Keratinocyte (primary cell): Measurements from ENCODE around the gene SKP2. TPM values are rescaled to one million over a fixed set of nuclear protein-coding genes. Genes with fewer than 3 reads are reported as not detected.
A peak's percentile ranks its signal among the peaks of the same experiment; 100 is the strongest.

Experiments
- DNase-seq: peaks from one replicate; pipeline ENCODE4 v3.0.0-alpha.2; 2011; ENCODE audit warnings: low read depth, missing footprints, low spot score
- FAIRE-seq: peaks from 2 replicates; lab custom pipeline; 2011; peaks lifted over from hg19 to GRCh38; lab: Jason Lieb, UNC
- H2AFZ ChIP-seq: 2 replicates; pipeline ENCODE4 v1.6.0; 2012; ENCODE audit warnings: low read length, control low read depth, inconsistent platforms; ENCODE audit not compliant: control insufficient read depth
- H3K27ac ChIP-seq: 2 replicates; pipeline ENCODE4 v1.5.1; 2011; ENCODE audit warnings: low read length; ENCODE audit not compliant: control insufficient read depth, insufficient read depth
- H3K27me3 ChIP-seq: 3 replicates; pipeline ENCODE4 v1.6.0; 2011; ENCODE audit warnings: low read length; ENCODE audit not compliant: control insufficient read depth, insufficient read depth; ENCODE audit errors: extremely low read depth
- H3K36me3 ChIP-seq, 2 experiments: 2 replicates in 1 of 2; 3 replicates in 1 of 2; pipeline ENCODE4 v1.5.1; 2011; ENCODE audit warnings: low read length in 2 of 2, mild to moderate bottlenecking in 1 of 2; ENCODE audit not compliant: control insufficient read depth in 2 of 2, insufficient read depth in 2 of 2; ENCODE audit errors: extremely low read depth in 1 of 2
- H3K4me1 ChIP-seq: 3 replicates; pipeline ENCODE4 v1.5.1; 2011; ENCODE audit warnings: low read length; ENCODE audit not compliant: control insufficient read depth, insufficient read depth; ENCODE audit errors: extremely low read depth
- H3K4me2 ChIP-seq: 3 replicates; pipeline ENCODE4 v1.6.0; 2011; ENCODE audit warnings: low read depth, low read length; ENCODE audit not compliant: control insufficient read depth, insufficient read depth; ENCODE audit errors: extremely low read depth
- H3K4me3 ChIP-seq, 3 experiments: fragments of 200-600 bp in 1 of 3; sonication (generic) in 1 of 3; 2 replicates in 2 of 3; 3 replicates in 1 of 3; pipeline ENCODE4 v1.5.1; 2011 to 2016; ENCODE audit warnings: low read length in 3 of 3, mild to moderate bottlenecking in 3 of 3, control low read depth in 2 of 3, inconsistent platforms in 1 of 3, low read depth in 1 of 3, mixed read lengths in 1 of 3, mixed run types in 1 of 3, moderate library complexity in 1 of 3; ENCODE audit not compliant: control insufficient read depth in 2 of 3, insufficient read depth in 2 of 3; ENCODE audit errors: extremely low read depth in 1 of 3
- H3K79me2 ChIP-seq: 2 replicates; pipeline ENCODE4 v1.6.0; 2012; ENCODE audit warnings: low read length; ENCODE audit not compliant: control insufficient read depth, insufficient read depth
- H3K9ac ChIP-seq: 3 replicates; pipeline ENCODE4 v1.6.0; 2011; ENCODE audit warnings: low read length; ENCODE audit not compliant: control insufficient read depth, insufficient read depth; ENCODE audit errors: extremely low read depth
- H3K9me1 ChIP-seq: 3 replicates; pipeline ENCODE4 v1.6.0; 2011; ENCODE audit warnings: low read length; ENCODE audit not compliant: control insufficient read depth, insufficient read depth; ENCODE audit errors: extremely low read depth
- H3K9me3 ChIP-seq: 2 replicates; pipeline ENCODE4 v1.5.1; 2012; ENCODE audit warnings: low read depth, low read length; ENCODE audit not compliant: control insufficient read depth
- H4K20me1 ChIP-seq: 3 replicates; pipeline ENCODE4 v1.6.0; 2011; ENCODE audit warnings: low read length; ENCODE audit not compliant: control insufficient read depth, insufficient read depth; ENCODE audit errors: extremely low read depth
- EZH2 ChIP-seq: IDR thresholded peaks from one replicate; pipeline ENCODE4 v1.6.1; 2012; ENCODE audit warnings: inconsistent platforms, mild to moderate bottlenecking, low read length, moderate library complexity
- dilution Hi-C: fragments of 300-500 bp; cut with MboI; formaldehyde crosslinking; loops from one replicate; pipeline ENCODE4 v1.7.0; 2020; ENCODE audit warnings: low sequenced_read_pairs; ENCODE audit not compliant: extremely low pct_ligation_motif_present
- polyA plus RNA-seq, 5 experiments: library from polyadenylated mRNA; depleted of rRNA in 3 of 5; stranded (reverse) in 3 of 5; stranded (forward) in 1 of 5; unstranded in 1 of 5; fragments of >200 nt; gene quantifications; 1 replicate in 1 of 5; 2 replicates in 3 of 5; 3 replicates in 1 of 5; pipeline versions ENCODE4 v1.2.1 to v1.2.3, GENCODE V29; 2011 to 2012; ENCODE audit warnings: missing spikeins in 2 of 5, low read depth in 1 of 5, low replicate concordance in 1 of 5
- TF ChIP-seq, protein P1 (sequence below), 3 experiments: IDR thresholded peaks in 1 of 3; conservative IDR thresholded peaks in 1 of 3; optimal IDR thresholded peaks in 1 of 3; 2 replicates in 2 of 3; 3 replicates in 1 of 3; pipeline versions ENCODE3 to v1.5.1; 2011; ENCODE audit warnings: low read length in 3 of 3, mild to moderate bottlenecking in 3 of 3, moderate library complexity in 2 of 3, control low read depth in 1 of 3, inconsistent platforms in 1 of 3; ENCODE audit not compliant: insufficient read depth in 2 of 3; ENCODE audit errors: extremely low read depth in 1 of 3

The SKP2 gene
- polyA plus RNA-seq, 1 donor (not counting 4 experiments of a cell fraction or from before 2014, with no cell fraction given): 34.6 TPM

- Histone ChIP-seq H3K4me2 (peak overlapping the region; percentile 43), H3K36me3 (peaks cover 7 to 18% of the 10 kb centered on the region in 2 experiments), H2AFZ (no peak overlapping the region), H3K9me3 (no peaks in the 10 kb centered on the region), H3K27me3 (no peaks in the 10 kb centered on the region), H3K4me3 (no peak overlapping the region), H3K4me1 (peaks cover 30% of the 10 kb centered on the region), H4K20me1 (no peaks in the 10 kb centered on the region), H3K27ac (peak overlapping the region; percentile 38), H3K79me2 (peaks cover 52% of the 10 kb centered on the region), H3K9me1 (no peaks in the 10 kb centered on the region), H3K9ac (no peak overlapping the region)
- dilution Hi-C loops: no loop called here
- no peak for FAIRE-seq
- no peak for DNase-seq
- TF ChIP-seq EZH2: no peak
- TF ChIP-seq, protein P1, sequence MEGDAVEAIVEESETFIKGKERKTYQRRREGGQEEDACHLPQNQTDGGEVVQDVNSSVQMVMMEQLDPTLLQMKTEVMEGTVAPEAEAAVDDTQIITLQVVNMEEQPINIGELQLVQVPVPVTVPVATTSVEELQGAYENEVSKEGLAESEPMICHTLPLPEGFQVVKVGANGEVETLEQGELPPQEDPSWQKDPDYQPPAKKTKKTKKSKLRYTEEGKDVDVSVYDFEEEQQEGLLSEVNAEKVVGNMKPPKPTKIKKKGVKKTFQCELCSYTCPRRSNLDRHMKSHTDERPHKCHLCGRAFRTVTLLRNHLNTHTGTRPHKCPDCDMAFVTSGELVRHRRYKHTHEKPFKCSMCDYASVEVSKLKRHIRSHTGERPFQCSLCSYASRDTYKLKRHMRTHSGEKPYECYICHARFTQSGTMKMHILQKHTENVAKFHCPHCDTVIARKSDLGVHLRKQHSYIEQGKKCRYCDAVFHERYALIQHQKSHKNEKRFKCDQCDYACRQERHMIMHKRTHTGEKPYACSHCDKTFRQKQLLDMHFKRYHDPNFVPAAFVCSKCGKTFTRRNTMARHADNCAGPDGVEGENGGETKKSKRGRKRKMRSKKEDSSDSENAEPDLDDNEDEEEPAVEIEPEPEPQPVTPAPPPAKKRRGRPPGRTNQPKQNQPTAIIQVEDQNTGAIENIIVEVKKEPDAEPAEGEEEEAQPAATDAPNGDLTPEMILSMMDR (optimal IDR thresholded peaks at IDR 0.05 in 1 of 3, IDR thresholded peaks at IDR 0.05 in 1 of 3, conservative IDR thresholded peaks at IDR 0.05 in 1 of 3; ENCODE audit: extremely low read depth in 1 of 3, insufficient read depth in 2 of 3, low read length in 3 of 3): no peak
Observed at GRCh38 chr5:36155291-36155690, 3.4 kb downstream of the SKP2 start.

- Histone ChIP-seq H3K79me2 (peaks cover 55% of the 10 kb centered on the region), H3K9me1 (no peaks in the 10 kb centered on the region), H3K4me3 (no peak overlapping the region), H3K9ac (no peak overlapping the region), H3K36me3 (peaks cover 8 to 18% of the 10 kb centered on the region in 2 experiments), H3K9me3 (no peaks in the 10 kb centered on the region), H3K4me2 (peak overlapping the region; percentile 43), H3K27ac (peak overlapping the region; percentile 38), H3K27me3 (no peaks in the 10 kb centered on the region), H4K20me1 (no peaks in the 10 kb centered on the region), H3K4me1 (peaks cover 37% of the 10 kb centered on the region), H2AFZ (no peak overlapping the region)
- DNase-seq (peak; percentile 66), FAIRE-seq (peak; percentile 86)
- TF ChIP-seq, protein P1 (optimal IDR thresholded peaks at IDR 0.05 in 1 of 3, IDR thresholded peaks at IDR 0.05 in 1 of 3, conservative IDR thresholded peaks at IDR 0.05 in 1 of 3; ENCODE audit: extremely low read depth in 1 of 3, insufficient read depth in 2 of 3, low read length in 3 of 3): no peak
- no peak for TF ChIP-seq EZH2
- dilution Hi-C loops: no loop called here
Observed at GRCh38 chr5:36156121-36156601, 4.2 kb downstream of the SKP2 start.
